Gastroesophageal sphincter (tissue), 3 donors: ENCODE measurements around the gene GRAMD1A.

Experiments
- CTCF ChIP-seq, 4 experiments: fragments of 200-600 bp in 2 of 4; fragments of 450-650 bp in 2 of 4; sonication (generic) in 1 of 4; IDR thresholded peaks; one replicate each; pipeline ENCODE4 v1.5.1; 2017 to 2019; ENCODE audit warnings: antibody characterized with exemption in 4 of 4, mild to moderate bottlenecking in 2 of 4, moderate library complexity in 2 of 4
- EP300 ChIP-seq: sonication (generic); formaldehyde crosslinking; IDR thresholded peaks from one replicate; pipeline ENCODE4 v1.6.1; 2017; ENCODE audit warnings: antibody characterized with exemption, mild to moderate bottlenecking
- POLR2AphosphoS5 ChIP-seq: sonication (generic); formaldehyde crosslinking; IDR thresholded peaks from one replicate; pipeline ENCODE4 v1.6.1; 2017; ENCODE audit warnings: antibody characterized with exemption

GRCh38 chr19:35000647-35001501 lies 751 bp downstream of the GRAMD1A start:
- no peak for TF ChIP-seq POLR2AphosphoS5
- no peak for TF ChIP-seq CTCF (IDR thresholded peaks at IDR 0.05)
- TF ChIP-seq EP300: no peak
